Stimulated activated CD4-positive, alpha-beta T cell treated with anti-CD3 and anti-CD28 coated beads, Interleukin-12 subunit alpha, Interleukin-12 subunit beta, amount 100 ng/mL, for 4 hours (primary cell): ENCODE results near the gene DDAH2.
"Not testable (repeated sequence)": the region's sequence is repeated elsewhere in the genome, so short reads cannot be mapped to it uniquely, and the experiment has no call there.

Source experiments
- DNase-seq: peaks from one replicate; pipeline ENCODE4 v3.0.0-alpha.2; 2020

DDAH2 gene

GRCh38 chr6:31711233-31711632 is 17.9 kb downstream of the DDAH2 start:
- no peak for DNase-seq

- no peak for DNase-seq
These were observed 18.4 kb downstream of the DDAH2 start for GRCh38 chr6:31710523-31711219.

GRCh38 chr6:31709157-31709556 is 19.9 kb downstream of the DDAH2 start:
- DNase-seq: not testable (repeated sequence)

GRCh38 chr6:31708224-31708623 is 20.9 kb downstream of the DDAH2 start:
- DNase-seq: no peak

GRCh38 chr6:31707701-31708100 is 21.4 kb downstream of the DDAH2 start:
- DNase-seq: no peak

GRCh38 chr6:31706599-31706998 is 22.5 kb downstream of the DDAH2 start, which contains the start of gene LY6G6F:
Gene LY6G6F, plus strand, starts transcription at chr6:31706866. Its CDS starts 41 bp downstream, at chr6:31706907.
- DNase-seq: no peak

GRCh38 chr6:31705931-31706330 is 23.2 kb downstream of the DDAH2 start:
- no peak for DNase-seq

- DNase-seq: peak; percentile 95
These were observed 26.0 kb downstream of the DDAH2 start, which contains the start of gene ABHD16A for GRCh38 chr6:31702819-31703716. Gene ABHD16A, minus strand, starts transcription at chr6:31703324. Its CDS starts 43 bp downstream, at chr6:31703281.

GRCh38 chr6:31702405-31702818 is 26.7 kb downstream of the DDAH2 start:
- peak; percentile 18 for DNase-seq

- no peak for DNase-seq
These were observed 27.3 kb downstream of the DDAH2 start for GRCh38 chr6:31701666-31702404.

GRCh38 chr6:31700740-31701401 is 28.2 kb downstream of the DDAH2 start:
- DNase-seq: no peak

GRCh38 chr6:31697555-31697954 is 31.5 kb downstream of the DDAH2 start:
- DNase-seq: no peak

GRCh38 chr6:31693535-31693934 is 35.6 kb downstream of the DDAH2 start:
- DNase-seq: no peak

- DNase-seq: no peak
These were observed 36.2 kb downstream of the DDAH2 start for GRCh38 chr6:31692886-31693285.

GRCh38 chr6:31692353-31692752 is 36.7 kb downstream of the DDAH2 start:
- no peak for DNase-seq

GRCh38 chr6:31691564-31692108 is 37.5 kb downstream of the DDAH2 start:
- no peak for DNase-seq

- no peak for DNase-seq
These were observed 38.0 kb downstream of the DDAH2 start for GRCh38 chr6:31691078-31691463.

- no peak for DNase-seq
These were observed 38.6 kb downstream of the DDAH2 start for GRCh38 chr6:31690231-31691077.

- no peak for DNase-seq
These were observed 39.6 kb downstream of the DDAH2 start for GRCh38 chr6:31689249-31690110.
